HCT116 (cell line): ENCODE measurements around the gene ARHGAP10. TPM values are rescaled to one million over a fixed set of nuclear protein-coding genes. Genes with fewer than 3 reads are reported as not detected.
"Not testable (repeated sequence)": the region's sequence is repeated elsewhere in the genome, so short reads cannot be mapped to it uniquely, and the experiment has no call there.

Source experiments
- ATAC-seq: fragments of 200-7000 bp; cut with Tn5 transposase; 2 replicates; pipeline ENCODE4 v1.9.1; 2020; ENCODE audit warnings: mild to moderate bottlenecking, moderate library complexity
- BruUV-seq: library from RNA; stranded (reverse); fragments of 400-500 nt; replicated peaks from 2 replicates; lab custom pipeline; 2021; lab: Mats Ljungman, UMichigan
- CTCF ChIA-PET: fragments of 300-600 bp; sonication (Branson Sonifier 250); formaldehyde crosslinking; loops from one replicate; lab custom pipeline; 2021; ENCODE audit warnings: antibody characterized with exemption; lab: Charles Lee
- POLR2A ChIA-PET: fragments of 300-600, 350-600 bp; sonication (Branson Sonifier 250); formaldehyde crosslinking; loops from one replicate; lab custom pipeline; 2021; ENCODE audit warnings: antibody characterized with exemption; lab: Charles Lee
- RAD21 ChIA-PET, 2 experiments: fragments of 300-600 bp; sonication (Branson Sonifier 250); formaldehyde crosslinking; loops; one replicate each; lab custom pipeline; 2023; ENCODE audit warnings: low total read pairs in 2 of 2; ENCODE audit not compliant: uncharacterized antibody in 2 of 2, unreplicated experiment in 2 of 2, low non-redundant PET in 1 of 2; lab: Charles Lee
- DNase-seq: peaks from one replicate; pipeline ENCODE4 v3.0.0-alpha.2; 2010; ENCODE audit warnings: low read depth, low spot score
- H2AFZ ChIP-seq: fragments of 200-600 bp; shearing (Covaris generic), sonication (generic); 2 replicates; pipeline ENCODE4 v1.6.1; 2017; ENCODE audit warnings: low read depth, mixed run types, mixed read lengths, antibody characterized with exemption, low read length; ENCODE audit not compliant: poor library complexity, severe bottlenecking
- H3K27ac ChIP-seq: 2 replicates; pipeline ENCODE4 v1.5.1; 2012; ENCODE audit warnings: low read depth, low read length
- H3K27me3 ChIP-seq: fragments of 200-600 bp; sonication (generic); 2 replicates; pipeline ENCODE4 v1.6.1; 2016; ENCODE audit warnings: mixed run types, low read length, mixed read lengths; ENCODE audit not compliant: insufficient read depth
- H3K36me3 ChIP-seq, 2 experiments: fragments of 200-500 bp in 1 of 2; fragments of 200-600 bp in 1 of 2; sonication (Bioruptor generic) in 1 of 2; sonication (generic) in 1 of 2; 2 replicates each; pipeline versions ENCODE4 v1.5.1 to v1.6.1; 2014 to 2016; ENCODE audit warnings: low read length in 2 of 2, inconsistent platforms in 1 of 2, mixed read lengths in 1 of 2, mixed run types in 1 of 2; ENCODE audit not compliant: insufficient read depth in 2 of 2, control insufficient read depth in 1 of 2
- H3K4me1 ChIP-seq, 2 experiments: fragments of 200-600 bp in 1 of 2; sonication (generic) in 1 of 2; 2 replicates each; pipeline versions ENCODE4 v1.5.1 to v1.6.1; 2012 to 2017; ENCODE audit warnings: low read length in 2 of 2, inconsistent platforms in 1 of 2, mild to moderate bottlenecking in 1 of 2, mixed read lengths in 1 of 2, mixed run types in 1 of 2, moderate library complexity in 1 of 2; ENCODE audit not compliant: insufficient read depth in 2 of 2, control insufficient read depth in 1 of 2
- H3K4me2 ChIP-seq: fragments of 200-600 bp; sonication (generic); 2 replicates; pipeline ENCODE4 v1.6.1; 2017; ENCODE audit warnings: mixed run types, low read length, mixed read lengths
- H3K4me3 ChIP-seq, 2 experiments: fragments of 200-600 bp in 1 of 2; sonication (generic) in 1 of 2; replicated peaks in 1 of 2; 2 replicates each; pipeline ENCODE4 v1.5.1; 2011 to 2016; ENCODE audit warnings: low read length in 2 of 2, control low read depth in 1 of 2, low read depth in 1 of 2, mild to moderate bottlenecking in 1 of 2, mixed read lengths in 1 of 2, mixed run types in 1 of 2
- H3K79me2 ChIP-seq: fragments of 200-600 bp; sonication (generic); 2 replicates; pipeline ENCODE4 v1.6.1; 2017; ENCODE audit warnings: mild to moderate bottlenecking, mixed run types, low read length, moderate library complexity, mixed read lengths; ENCODE audit not compliant: insufficient read depth
- H3K9ac ChIP-seq: fragments of 200-600 bp; sonication (generic); 2 replicates; pipeline ENCODE4 v1.6.1; 2016; ENCODE audit warnings: low read length, mixed read lengths
- H3K9me2 ChIP-seq: fragments of 200-600 bp; sonication (generic), shearing (Covaris generic); 2 replicates; pipeline ENCODE4 v1.6.1; 2017; ENCODE audit warnings: mixed run types, mild to moderate bottlenecking, moderate library complexity; ENCODE audit not compliant: insufficient read depth
- H3K9me3 ChIP-seq, 2 experiments: fragments of 200-500 bp in 1 of 2; fragments of 200-600 bp in 1 of 2; sonication (Bioruptor generic) in 1 of 2; sonication (generic) in 1 of 2; 2 replicates each; pipeline ENCODE4 v1.6.1; 2014 to 2017; ENCODE audit warnings: low read length in 2 of 2, mixed read lengths in 2 of 2, inconsistent platforms in 1 of 2, low read depth in 1 of 2, mild to moderate bottlenecking in 1 of 2, mixed run types in 1 of 2, moderate library complexity in 1 of 2; ENCODE audit not compliant: control insufficient read depth in 1 of 2, insufficient read depth in 1 of 2
- H4K20me1 ChIP-seq: fragments of 200-600 bp; sonication (generic), shearing (Covaris generic); 2 replicates; pipeline ENCODE4 v1.6.1; 2017; ENCODE audit warnings: mixed run types, mild to moderate bottlenecking, moderate library complexity; ENCODE audit not compliant: insufficient read depth
- CBX3 ChIP-seq: IDR thresholded peaks from 2 replicates; pipeline ENCODE4 v1.6.1; 2012; ENCODE audit warnings: low read depth
- CEBPB ChIP-seq: IDR thresholded peaks from 2 replicates; pipeline ENCODE4 v1.6.1; 2012; ENCODE audit warnings: low read depth
- ELF1 ChIP-seq: IDR thresholded peaks from 2 replicates; pipeline ENCODE4 v1.6.1; 2012; ENCODE audit warnings: low read depth, borderline replicate concordance
- EZH2 ChIP-seq: fragments of 200-600 bp; sonication (generic); IDR thresholded peaks from 2 replicates; pipeline ENCODE4 v1.6.1; 2017; ENCODE audit warnings: antibody characterized with exemption, mixed run types
- JUND ChIP-seq: IDR thresholded peaks from 2 replicates; pipeline ENCODE4 v1.6.1; 2012
- SRF ChIP-seq: IDR thresholded peaks from 2 replicates; pipeline ENCODE4 v1.6.1; 2012; ENCODE audit warnings: low read depth
- ZFX ChIP-seq: fragments of 450-650 bp; IDR thresholded peaks from 2 replicates; pipeline ENCODE4 v1.6.1; 2017
- ZNF274 ChIP-seq: fragments of 200-500 bp; sonication (Bioruptor generic); IDR thresholded peaks from 2 replicates; pipeline ENCODE4 v1.6.1; 2014; ENCODE audit warnings: mild to moderate bottlenecking, low read depth, low read length, inconsistent platforms
- intact Hi-C: fragments of 100-400 bp; cut with micrococcal nuclease; formaldehyde crosslinking; loops from 2 replicates; pipeline ENCODE4 v1.10.0; 2022
- total RNA-seq: library from RNA; stranded (reverse); gene quantifications from one replicate; pipeline ENCODE4 v1.2.1, GENCODE V29; 2021; ENCODE audit not compliant: unreplicated experiment

The ARHGAP10 gene
- total RNA-seq, 1 experiment from 2014 or later = 24.7 TPM

DNA sequence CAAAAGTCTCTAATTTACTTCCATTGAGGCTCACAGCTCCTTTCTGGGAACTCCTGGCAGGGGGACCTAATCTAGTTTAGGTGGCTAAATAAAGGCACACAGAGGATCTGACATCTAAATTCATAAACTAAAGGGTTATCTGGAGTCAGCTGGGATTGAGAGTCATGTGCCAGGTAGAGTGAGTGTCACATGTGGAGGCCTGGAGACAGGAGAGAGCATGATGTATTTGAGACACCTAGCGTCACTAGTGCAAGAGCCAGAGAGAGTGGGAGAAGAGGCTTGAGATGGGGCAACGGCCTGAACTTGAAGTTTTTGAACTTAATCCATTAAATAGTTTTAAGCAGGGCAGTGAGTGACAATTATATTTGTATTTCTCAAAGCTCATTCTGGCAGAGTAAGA is 152.6 kb downstream of the ARHGAP10 start:
- intact Hi-C loops = no loop called here
- ChIA-PET RAD21 (no interaction called here), CTCF (no interaction called here)
- no peaks in the 10 kb centered on the region for H3K4me1 ChIP-seq
- no peaks in the 10 kb centered on the region for H4K20me1 ChIP-seq
- H3K79me2 ChIP-seq = no peaks in the 10 kb centered on the region
- H3K4me3 ChIP-seq = no peak overlapping the region
- H3K4me2 ChIP-seq = no peak overlapping the region
- no peak overlapping the region for H2AFZ ChIP-seq
- TF ChIP-seq JUND (no peak), CEBPB (no peak), ELF1 (no peak), CBX3 (no peak), ZNF274 (no peak), SRF (no peak), EZH2 (no peak), ZFX (no peak)
- TF ChIP-seq, all 23 proteins: peak for 0
- H3K36me3 ChIP-seq = no peaks in the 10 kb centered on the region; a peak in 2 of 4 replicates
- no peak overlapping the region for H3K27ac ChIP-seq
- DNase-seq (no peak), ATAC-seq (no peak)
- POLR2A ChIA-PET = no interaction called here
- no peaks in the 10 kb centered on the region for H3K9me2 ChIP-seq
- no peaks in the 10 kb centered on the region for H3K27me3 ChIP-seq
- no peaks in the 10 kb centered on the region for H3K9me3 ChIP-seq
- no TSS peak for BruUV-seq
- no peak overlapping the region for H3K9ac ChIP-seq

DNA sequence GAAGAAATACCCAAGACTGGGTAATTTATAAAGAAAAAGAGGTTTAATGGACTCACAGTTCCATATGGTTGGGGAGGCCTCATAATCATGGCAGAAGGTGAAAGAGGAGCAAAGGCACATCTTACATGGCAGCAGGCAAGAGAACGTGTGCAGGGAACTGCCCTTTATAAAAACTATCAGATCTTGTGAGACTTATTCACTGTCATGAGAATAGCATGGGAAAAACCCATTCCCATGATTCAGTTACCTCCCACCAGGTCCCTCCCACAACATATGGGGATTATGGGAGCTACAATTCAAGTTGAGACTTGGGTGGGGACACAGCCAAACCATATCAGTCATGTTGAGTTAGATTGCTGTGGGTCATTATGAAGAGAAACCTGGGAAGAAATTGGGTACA is 153.3 kb downstream of the ARHGAP10 start:
- H3K9me3 ChIP-seq, POLR2A ChIA-PET, H3K27me3 ChIP-seq, H4K20me1 ChIP-seq, H3K4me2 ChIP-seq, H3K27ac ChIP-seq, RAD21 ChIA-PET, H3K36me3 ChIP-seq, H3K4me1 ChIP-seq, H3K79me2 ChIP-seq, H3K9me2 ChIP-seq, H3K9ac ChIP-seq, DNase-seq, ATAC-seq, BruUV-seq, intact Hi-C loops, H2AFZ ChIP-seq, H3K4me3 ChIP-seq: not testable (repeated sequence)
- CTCF ChIA-PET = interaction anchor here (1.1 kb wide), 1 partner anchor 18 kb away, joined by 5 read pairs; no protein-coding TSS in a partner anchor
